Endothelial cell (in vitro differentiated cells): ENCODE measurements around the gene R3HDM1. TPM values are rescaled to one million over a fixed set of nuclear protein-coding genes. Genes with fewer than 3 reads are reported as not detected.

Experiments used
- DNase-seq: peaks from one replicate; pipeline ENCODE4 v3.0.0; 2021; ENCODE audit warnings: low spot score
- H3K27ac Mint-ChIP-seq: one replicate; pipeline ENCODE4 v1.8.0; 2021; ENCODE audit warnings: mixed read lengths, inconsistent platforms; ENCODE audit not compliant: unreplicated experiment
- H3K27me3 Mint-ChIP-seq: one replicate; pipeline ENCODE4 v1.8.0; 2021; ENCODE audit warnings: mild to moderate bottlenecking, moderate library complexity, mixed read lengths, inconsistent platforms; ENCODE audit not compliant: unreplicated experiment
- H3K36me3 Mint-ChIP-seq: one replicate; pipeline ENCODE4 v1.8.0; 2021; ENCODE audit warnings: mild to moderate bottlenecking, low read depth, mixed read lengths, inconsistent platforms; ENCODE audit not compliant: unreplicated experiment
- H3K4me1 Mint-ChIP-seq: one replicate; pipeline ENCODE4 v1.8.0; 2021; ENCODE audit warnings: mild to moderate bottlenecking, mixed read lengths, inconsistent platforms; ENCODE audit not compliant: unreplicated experiment
- H3K4me3 Mint-ChIP-seq: one replicate; pipeline ENCODE4 v1.8.0; 2021; ENCODE audit warnings: mild to moderate bottlenecking, mixed read lengths, inconsistent platforms; ENCODE audit not compliant: unreplicated experiment
- H3K9me3 Mint-ChIP-seq: one replicate; pipeline ENCODE4 v1.8.0; 2021; ENCODE audit warnings: mixed read lengths, inconsistent platforms; ENCODE audit not compliant: unreplicated experiment
- CTCF ChIP-seq: fragments of 200-600 bp; sonication (generic); IDR thresholded peaks from one replicate; pipeline ENCODE4 v1.5.0; 2021; ENCODE audit warnings: antibody characterized with exemption; ENCODE audit not compliant: unreplicated experiment
- total RNA-seq: library from RNA; stranded (reverse); fragmentation: NEBNext Ultra II Directional; extraction: Animal tissue kit (Norgen Biotek cat#: 25700); gene quantifications from one replicate; pipeline ENCODE4 v1.2.1, GENCODE V29; 2021; ENCODE audit not compliant: unreplicated experiment

Gene R3HDM1
- total RNA-seq, 1 donor from 2014 or later = 36.1 TPM

- no peaks in the 10 kb centered on the region for H3K27me3 Mint-ChIP-seq
- no peaks in the 10 kb centered on the region for H3K9me3 Mint-ChIP-seq
- H3K27ac Mint-ChIP-seq = no peak overlapping the region
- TF ChIP-seq CTCF = peak; percentile 10
- peaks cover 11% of the 10 kb centered on the region for H3K4me1 Mint-ChIP-seq
- DNase-seq = no peak
- H3K4me3 Mint-ChIP-seq = no peak overlapping the region
- no peaks in the 10 kb centered on the region for H3K36me3 Mint-ChIP-seq
These were observed 54.3 kb downstream of the R3HDM1 start for GRCh38 chr2:135585586-135585985.

GRCh38 chr2:135586148-135586547, 54.9 kb downstream of the R3HDM1 start:
- no peak overlapping the region for H3K4me3 Mint-ChIP-seq
- H3K27me3 Mint-ChIP-seq = no peaks in the 10 kb centered on the region
- peaks cover 11% of the 10 kb centered on the region for H3K4me1 Mint-ChIP-seq
- no peaks in the 10 kb centered on the region for H3K9me3 Mint-ChIP-seq
- no peak for TF ChIP-seq CTCF
- no peaks in the 10 kb centered on the region for H3K36me3 Mint-ChIP-seq
- DNase-seq = no peak
- H3K27ac Mint-ChIP-seq = peak overlapping the region; percentile 22

GRCh38 chr2:135587958-135588357, 56.7 kb downstream of the R3HDM1 start:
- H3K4me3 Mint-ChIP-seq = no peak overlapping the region
- no peaks in the 10 kb centered on the region for H3K9me3 Mint-ChIP-seq
- peaks cover 11% of the 10 kb centered on the region for H3K4me1 Mint-ChIP-seq
- H3K36me3 Mint-ChIP-seq = peaks cover 13% of the 10 kb centered on the region
- no peaks in the 10 kb centered on the region for H3K27me3 Mint-ChIP-seq
- no peak for TF ChIP-seq CTCF
- H3K27ac Mint-ChIP-seq = peak overlapping the region; percentile 13
- no peak for DNase-seq

- peaks cover 13% of the 10 kb centered on the region for H3K36me3 Mint-ChIP-seq
- no peak for DNase-seq
- H3K4me1 Mint-ChIP-seq = peaks cover 11% of the 10 kb centered on the region
- H3K4me3 Mint-ChIP-seq = no peak overlapping the region
- peaks cover 3% of the 10 kb centered on the region for H3K27me3 Mint-ChIP-seq
- no peak overlapping the region for H3K27ac Mint-ChIP-seq
- no peak for TF ChIP-seq CTCF
- no peaks in the 10 kb centered on the region for H3K9me3 Mint-ChIP-seq
These were observed 59.5 kb downstream of the R3HDM1 start for GRCh38 chr2:135590619-135591260.

- no peak for DNase-seq
- Mint-ChIP-seq H3K27me3 (no peaks in the 10 kb centered on the region), H3K9me3 (no peaks in the 10 kb centered on the region), H3K4me3 (no peak overlapping the region), H3K27ac (no peak overlapping the region), H3K36me3 (no peaks in the 10 kb centered on the region), H3K4me1 (peaks cover 5% of the 10 kb centered on the region)
- TF ChIP-seq CTCF = no peak
These were observed 69.6 kb downstream of the R3HDM1 start for GRCh38 chr2:135600915-135601314.
